ENCODE measurements around the gene PARD6G.

PARD6G gene

DNA sequence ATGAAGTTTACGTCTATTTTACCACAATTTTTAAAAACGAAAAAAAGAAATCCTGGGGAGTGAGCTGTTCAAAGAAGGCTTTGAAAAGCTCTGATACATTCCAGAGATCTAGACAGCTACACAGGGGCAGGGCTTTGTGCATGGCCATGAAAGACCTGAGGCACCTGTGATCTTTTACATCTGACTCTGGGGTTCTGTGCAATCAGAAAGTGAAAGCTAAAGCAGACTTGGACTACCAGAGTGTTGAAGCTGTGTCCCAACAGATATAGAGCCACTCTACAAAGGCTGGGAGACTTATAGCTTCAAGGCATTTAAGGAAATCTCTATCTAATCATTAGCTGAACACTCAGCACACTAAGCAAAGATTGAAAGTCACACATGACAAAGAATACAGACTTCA, 34.1 kb downstream of the PARD6G start:
- no peak for DNase-seq (ENCODE audit: low read depth in 2 of 2)

DNA sequence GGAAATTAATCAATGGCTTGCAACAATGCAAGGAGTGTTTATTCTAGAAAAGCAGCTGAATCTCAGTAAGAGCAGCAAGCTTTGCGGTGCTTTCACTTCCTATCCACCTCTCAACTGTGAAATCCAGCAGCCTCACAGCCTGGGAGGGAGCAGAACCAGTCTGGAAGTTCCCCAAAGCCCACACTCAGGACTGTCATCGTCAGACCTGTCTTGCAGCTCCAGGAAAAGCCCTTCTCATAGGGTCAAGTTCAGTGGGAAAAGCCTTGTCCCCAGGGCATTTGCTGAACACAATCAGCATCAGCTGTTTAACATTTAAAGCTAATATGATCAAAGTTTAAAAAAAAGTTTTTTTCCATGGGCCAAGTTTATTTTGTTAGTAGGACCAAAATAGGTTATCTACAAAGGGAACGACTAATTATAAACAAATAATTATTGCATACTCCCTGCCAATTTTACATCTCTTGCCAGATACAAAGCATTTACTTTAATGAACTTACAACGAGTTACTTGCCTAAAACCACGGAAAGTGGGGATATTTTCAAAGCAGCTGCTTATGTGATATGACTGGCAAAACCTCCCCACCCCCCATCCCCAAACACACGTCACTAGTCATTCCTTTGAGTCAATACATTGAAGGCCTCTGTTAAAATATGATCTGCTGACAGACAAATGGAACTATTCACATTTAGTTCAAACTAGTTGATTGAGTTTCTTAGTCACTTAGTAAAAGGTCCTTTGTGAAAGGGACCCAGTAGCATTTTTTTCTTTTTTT, 36.8 kb downstream of the PARD6G start:
- DNase-seq (ENCODE audit: low read depth in 2 of 2), result no peak

DNA sequence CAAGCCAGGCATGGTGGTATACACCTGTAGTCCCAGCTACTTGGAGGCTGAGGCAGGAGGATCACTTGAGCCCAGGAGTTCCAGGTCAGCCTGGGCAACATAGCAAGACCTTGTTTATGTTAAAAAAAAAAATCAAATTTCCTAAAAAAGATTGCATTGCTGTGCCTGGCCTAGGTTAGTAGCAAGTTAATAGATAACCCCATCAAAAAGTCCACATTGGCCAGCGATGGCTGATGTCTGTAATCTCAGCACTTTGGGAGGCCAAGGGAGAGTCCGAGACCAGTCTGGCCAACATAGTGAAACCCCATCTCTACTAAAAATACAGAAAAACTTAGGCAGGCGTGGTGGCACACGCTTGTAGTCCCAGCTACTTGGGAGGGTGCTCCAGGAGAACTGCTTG, 38.7 kb downstream of the PARD6G start:
- no peak for DNase-seq (ENCODE audit: low read depth in 2 of 2)

DNA sequence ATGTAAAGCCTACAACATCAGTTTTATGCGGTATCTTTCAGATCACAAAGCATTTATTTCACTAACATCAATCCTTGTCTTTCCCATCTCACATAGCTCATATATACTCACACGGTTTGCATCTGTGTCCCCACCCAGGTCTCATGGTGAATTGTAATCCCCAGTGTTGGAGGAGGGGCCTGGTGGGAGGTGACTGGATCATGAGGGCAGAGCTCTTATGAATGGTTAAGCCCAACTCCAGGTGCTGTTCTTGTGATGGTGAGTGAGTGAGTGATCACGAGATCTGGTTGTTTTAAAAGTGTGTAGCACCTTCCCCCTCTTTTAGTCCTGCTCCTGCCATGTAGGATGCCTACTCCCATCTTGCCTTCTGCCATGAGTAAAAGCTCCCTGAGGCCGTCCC, 42.0 kb downstream of the PARD6G start:
- DNase-seq (ENCODE audit: low read depth in 2 of 2), result no peak

DNA sequence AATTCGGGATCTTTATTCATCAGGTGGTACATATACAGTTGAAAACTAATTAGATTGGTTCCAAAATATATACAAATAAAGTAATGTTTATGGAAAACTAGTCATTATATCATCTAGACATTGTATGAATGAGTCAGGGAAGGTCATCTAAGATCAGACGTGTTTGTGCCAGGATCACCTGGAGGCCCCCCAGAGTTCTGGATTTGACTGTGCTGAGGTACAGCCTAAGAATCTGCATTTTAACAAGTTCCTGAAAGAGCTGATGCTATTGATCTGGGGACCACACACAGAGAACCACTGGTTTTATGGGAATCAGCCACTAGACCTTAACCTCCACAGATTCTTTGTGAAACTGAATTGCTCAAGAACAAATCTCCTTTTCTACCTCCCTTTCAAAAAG, 43.2 kb downstream of the PARD6G start:
- no peak for DNase-seq (ENCODE audit: low read depth in 2 of 2)

DNA sequence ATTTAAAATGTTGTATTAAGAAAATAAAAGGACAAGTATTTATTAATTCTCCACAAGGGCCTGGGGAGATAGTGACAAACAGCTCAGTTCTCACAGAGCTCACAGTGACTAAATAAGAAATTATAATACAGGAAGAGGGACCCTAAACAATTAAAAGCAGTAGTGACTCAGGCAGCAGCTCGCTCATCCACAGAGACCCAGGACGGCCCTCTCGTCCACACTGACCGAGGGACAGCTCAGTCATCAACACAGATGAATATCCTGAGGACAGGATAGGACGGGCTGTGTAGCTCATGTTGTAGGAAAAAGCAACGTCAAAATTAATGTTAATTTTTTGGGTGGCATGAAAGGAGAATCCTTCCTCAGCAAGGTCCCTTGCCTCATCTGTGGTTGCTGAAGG, 44.1 kb downstream of the PARD6G start:
- DNase-seq (ENCODE audit: low read depth in 2 of 2), result no peak

DNA sequence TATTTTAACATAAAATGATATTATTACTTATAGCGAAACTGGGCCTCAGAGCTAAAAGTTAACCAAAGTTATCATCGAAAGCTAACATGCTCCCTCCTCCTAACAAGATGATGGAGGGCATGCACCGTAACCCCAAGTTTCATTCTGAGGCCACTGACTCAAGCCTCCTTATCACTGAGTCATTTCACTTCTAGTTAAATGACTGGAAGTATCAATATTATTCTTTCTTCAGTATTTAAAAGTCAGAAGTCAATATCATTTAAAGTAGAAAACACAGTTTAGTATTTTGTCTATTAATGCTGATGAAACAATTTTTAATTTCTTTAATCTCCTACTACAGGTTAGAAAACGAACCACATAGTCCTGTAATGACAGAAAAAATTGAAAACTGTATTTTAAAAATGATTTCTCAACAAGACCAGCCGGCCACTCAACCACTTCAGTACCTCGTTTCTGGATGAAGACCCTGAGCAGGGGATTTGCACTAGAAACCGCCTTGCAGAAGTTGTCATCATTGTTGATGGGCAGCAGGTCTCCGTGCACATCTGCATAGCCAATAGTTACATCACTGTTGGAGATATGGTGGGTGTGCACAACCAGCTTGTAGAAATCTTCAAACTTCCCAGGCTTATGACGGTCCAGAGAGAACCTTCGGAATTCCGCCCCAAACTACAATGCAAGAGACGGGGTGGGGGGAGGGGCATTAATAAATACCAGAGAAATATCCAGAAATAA, 44.9 kb downstream of the PARD6G start:
- peak; percentile 45 to 55 for DNase-seq (ENCODE audit: low read depth in 2 of 2)

DNA sequence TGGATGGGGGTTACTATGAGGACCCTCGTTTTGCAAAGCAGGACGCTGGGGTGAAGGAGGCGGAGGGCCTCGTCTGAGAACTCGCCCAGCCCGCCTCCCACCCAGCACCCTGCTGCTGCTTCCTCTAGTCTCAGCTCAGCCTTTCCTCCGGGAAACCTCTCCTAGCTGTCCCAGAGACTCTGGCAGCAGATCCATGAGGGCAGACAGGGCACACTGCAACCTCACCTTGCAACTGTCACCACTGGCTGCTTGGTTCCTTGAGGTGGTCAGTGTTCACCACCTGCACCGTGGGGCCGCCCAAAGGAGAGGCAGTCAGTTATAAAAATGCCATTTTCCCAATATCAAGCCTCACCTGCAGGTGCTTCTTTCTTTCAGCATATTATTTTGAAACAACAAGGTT, 45.6 kb downstream of the PARD6G start:
- no peak for DNase-seq (ENCODE audit: low read depth in 2 of 2)

DNA sequence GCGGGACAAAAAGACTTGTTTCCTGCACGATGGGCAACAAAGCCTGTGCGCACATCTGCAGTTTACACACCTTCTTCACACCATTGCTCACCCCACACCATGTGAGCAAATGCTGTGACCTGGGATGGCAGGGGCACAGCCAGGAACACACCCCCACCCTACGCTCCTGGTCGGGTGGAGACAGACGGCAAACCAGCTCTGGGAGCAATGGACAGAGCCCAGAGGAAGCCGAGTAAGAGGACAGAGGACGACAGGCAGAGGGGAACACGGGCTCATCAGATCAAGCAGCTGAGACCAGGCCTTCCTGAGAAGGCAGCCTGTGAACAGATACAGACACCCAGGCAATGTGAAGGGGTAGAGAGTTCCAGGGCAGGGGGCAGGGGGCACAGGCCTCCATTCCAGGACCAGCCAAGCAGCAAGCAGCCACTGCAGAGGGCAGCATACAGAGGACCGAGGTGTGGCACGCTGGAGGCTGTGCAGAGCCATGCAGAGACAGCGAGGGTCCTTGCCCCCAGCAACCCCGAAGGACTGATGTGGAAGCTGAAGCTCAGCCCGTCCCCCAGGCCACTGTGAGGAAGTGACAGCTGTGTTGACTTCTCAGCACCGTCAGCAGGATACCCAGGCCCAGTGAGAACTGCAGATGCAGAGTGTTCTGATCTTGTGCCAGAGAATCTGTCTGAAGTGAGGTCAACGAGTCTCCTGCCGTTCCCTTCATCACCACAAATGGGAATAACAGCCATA, 46.2 kb downstream of the PARD6G start:
- DNase-seq (ENCODE audit: low read depth in 2 of 2), result no peak

DNA sequence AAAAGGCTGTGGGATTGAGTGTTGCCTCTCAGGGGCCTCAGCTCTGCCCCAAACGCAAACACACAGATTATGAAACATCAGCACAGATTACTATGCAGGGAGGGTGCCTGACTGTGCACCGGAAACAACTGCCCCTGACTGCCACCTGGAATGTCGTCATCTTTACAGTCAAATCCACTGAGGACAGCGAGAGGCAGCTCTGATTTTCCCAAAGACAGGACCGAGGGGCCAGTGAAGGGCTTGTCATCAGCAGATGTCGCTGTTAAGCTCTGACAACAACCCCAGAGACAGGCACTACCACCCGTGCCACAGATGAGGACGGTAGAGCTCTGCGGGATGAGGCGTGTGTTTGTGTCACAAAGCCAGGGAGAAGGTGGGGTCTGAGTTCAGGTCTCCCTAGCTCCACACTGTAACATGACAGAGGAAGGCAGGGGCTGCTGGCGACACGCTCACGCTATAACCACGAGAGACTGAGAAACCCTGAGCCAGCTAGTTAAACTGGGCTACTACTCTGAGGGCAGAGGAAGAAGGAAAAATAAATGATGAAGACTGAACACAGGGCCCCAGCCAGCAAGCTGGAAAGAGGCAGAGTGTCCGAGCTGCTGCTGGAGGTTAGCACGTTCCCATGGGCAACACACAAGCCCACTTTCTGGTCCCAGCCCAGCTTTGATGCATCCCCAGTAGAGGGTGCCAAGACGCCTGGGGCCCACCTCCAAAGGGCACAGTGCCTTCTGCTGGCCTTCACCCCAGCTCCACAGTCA, 47.0 kb downstream of the PARD6G start:
- DNase-seq (ENCODE audit: low read depth in 2 of 2), result no peak

DNA sequence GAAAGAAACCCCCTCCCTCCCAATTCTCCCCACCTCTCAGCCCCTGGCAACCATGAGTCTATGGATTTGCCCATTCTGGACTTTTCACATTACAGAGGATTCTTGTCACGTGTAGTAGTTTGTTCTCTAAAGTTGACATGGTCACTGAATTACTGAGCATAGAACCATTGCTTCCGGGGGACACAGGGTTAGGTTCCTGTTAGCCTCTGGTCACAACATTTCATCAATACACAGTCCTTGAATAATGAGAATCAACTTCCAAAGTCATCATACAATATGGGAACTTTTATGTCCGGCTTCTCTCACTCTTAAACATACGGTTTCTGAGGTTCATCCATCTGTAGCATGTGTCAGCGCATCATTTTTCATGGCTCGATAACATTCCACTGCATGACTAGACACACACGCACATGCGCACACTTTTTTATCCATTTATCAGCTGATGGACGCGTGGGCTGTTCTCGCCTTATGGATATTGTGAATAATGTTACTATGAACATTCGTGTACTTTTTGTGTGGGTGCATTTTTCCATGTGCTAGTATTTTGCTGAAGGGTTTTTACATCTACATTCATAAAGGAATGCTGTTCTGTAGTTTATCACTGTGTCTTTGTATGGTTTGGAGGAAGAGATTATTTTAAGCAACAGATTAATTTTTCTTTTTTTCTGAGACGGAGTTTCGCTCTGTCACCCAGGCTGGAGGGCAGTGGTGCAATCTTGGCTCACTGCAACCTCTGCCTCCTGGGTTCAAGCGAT, 48.1 kb downstream of the PARD6G start:
- no peak for DNase-seq (ENCODE audit: low read depth in 2 of 2)

DNA sequence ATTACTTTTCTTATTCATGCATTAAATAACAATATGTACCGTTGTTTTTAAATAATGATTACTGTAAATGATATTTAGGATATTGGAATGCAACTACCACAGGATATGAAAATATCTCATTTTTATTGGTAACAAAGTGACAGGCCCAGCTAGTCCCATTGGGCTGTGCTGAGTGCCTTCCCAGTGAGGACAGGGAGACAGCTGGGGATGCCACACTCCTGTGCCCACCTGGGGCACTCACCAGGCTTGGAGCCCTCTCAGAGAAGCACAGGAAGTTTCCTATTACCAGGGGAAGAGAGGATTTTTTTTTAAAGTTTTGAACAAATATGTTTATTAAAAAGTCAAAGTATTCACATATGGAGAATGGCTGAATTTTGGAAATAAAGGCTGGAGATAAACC, 48.9 kb downstream of the PARD6G start:
- no peak for DNase-seq (ENCODE audit: low read depth in 2 of 2)

DNA sequence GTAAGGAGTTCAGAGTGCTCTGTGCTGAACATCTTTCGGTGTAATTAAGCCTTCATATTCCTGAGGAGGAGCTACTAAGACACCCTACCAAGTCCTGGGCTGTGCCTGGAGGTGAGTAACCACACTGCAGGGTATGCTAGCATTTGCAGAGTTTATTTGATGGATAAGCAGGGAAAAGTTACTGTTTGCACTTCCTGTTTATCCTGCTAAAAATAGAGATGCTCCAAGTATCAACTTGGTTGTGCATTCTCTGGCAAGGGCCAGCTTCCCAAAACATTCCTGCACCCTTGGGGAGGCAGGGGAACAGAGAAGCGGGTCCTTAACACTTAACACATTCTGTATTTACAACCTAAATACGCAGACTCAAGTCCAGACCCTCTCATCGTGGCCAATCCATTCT, 49.8 kb downstream of the PARD6G start:
- no peak for DNase-seq (ENCODE audit: low read depth in 2 of 2)

DNA sequence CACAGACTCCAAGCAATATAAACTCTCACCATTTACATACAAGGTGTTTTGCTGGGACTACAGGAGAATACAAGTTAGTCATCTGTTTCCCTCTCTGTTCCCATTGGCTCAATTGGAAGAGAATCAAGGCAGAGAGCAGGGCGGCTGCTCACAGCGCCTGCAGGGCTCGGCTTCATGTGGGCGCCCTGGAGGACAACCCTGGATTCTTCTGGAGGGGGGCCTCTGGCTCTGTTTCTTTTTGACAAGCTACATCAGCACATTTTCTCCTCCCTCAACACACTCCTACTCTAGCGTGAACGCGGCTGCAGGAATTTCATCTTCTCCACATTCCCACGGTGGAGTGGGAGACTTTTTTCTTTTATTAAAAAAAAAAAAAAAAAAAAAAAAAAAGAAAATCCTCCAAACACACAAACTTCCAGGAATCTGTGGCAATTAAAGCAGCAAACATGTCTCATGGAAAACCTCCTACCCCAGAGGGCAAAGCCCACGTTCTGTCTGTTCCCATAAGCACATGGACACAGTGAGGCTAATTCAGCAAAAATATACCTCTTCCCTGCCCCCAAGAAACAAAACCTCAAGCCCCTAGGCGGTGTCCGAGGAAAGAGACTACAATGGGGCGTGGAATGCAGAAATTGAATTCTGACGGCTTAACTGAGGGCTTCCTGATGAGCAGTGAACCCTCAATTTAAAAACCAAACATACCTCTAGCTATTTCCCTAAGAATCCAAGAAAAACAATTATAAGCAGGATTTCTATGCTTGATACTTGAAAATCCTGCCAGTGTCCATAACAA, 50.6 kb downstream of the PARD6G start:
- DNase-seq (ENCODE audit: low read depth in 2 of 2), result no peak

DNA sequence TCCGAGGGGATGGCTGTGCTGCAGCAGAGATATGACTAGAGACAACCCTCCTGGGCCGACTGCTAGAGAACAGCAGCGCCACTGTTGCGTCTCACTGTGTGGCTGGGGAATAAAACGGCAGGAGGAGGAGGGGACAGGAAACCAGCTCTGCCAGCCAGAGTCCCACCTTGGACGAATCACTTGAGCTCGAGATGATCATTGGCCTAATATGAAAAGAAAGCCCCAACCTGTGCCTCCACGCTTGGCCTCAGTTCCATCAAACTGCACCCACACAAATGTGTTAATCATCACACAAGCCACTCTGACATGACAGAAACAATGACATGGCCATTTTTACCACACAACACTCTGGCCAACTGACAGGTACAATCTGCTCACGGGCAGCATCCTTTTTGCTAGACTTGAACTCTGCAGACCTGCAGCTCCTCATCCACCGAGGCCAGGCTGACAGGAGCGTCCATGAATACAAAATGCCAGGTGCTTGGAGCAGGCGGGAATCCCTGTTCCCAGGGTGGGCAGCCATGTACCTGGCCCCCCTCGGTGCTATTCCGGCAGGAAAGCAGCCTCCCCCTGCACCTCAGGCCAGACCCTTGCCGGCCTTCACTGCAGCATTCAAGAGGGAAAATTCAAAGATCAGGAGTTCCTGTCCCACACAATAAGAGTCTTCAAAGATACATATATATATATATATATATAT, 52.3 kb downstream of the PARD6G start:
- DNase-seq (ENCODE audit: low read depth in 2 of 2), result no peak

DNA sequence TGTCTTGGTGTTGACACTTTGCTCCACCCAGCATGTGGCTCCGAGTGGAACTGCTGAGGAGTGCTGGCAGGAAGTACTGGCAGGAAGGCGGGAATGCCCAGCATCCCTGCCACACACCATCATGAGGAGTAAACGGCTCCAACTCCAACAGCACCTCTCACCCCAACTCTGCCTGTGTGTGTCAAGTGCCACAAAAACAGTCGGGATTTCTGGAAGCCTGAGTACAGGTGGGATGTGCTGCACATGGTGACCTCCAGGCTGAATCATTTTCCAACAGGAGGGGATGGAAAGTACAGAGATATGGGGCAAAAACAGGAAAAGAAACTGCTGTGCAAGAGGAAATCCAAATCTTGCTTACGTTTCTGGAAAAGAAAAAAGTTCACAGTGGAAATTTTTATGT, 53.6 kb downstream of the PARD6G start:
- no peak for DNase-seq (ENCODE audit: low read depth in 2 of 2)

DNA sequence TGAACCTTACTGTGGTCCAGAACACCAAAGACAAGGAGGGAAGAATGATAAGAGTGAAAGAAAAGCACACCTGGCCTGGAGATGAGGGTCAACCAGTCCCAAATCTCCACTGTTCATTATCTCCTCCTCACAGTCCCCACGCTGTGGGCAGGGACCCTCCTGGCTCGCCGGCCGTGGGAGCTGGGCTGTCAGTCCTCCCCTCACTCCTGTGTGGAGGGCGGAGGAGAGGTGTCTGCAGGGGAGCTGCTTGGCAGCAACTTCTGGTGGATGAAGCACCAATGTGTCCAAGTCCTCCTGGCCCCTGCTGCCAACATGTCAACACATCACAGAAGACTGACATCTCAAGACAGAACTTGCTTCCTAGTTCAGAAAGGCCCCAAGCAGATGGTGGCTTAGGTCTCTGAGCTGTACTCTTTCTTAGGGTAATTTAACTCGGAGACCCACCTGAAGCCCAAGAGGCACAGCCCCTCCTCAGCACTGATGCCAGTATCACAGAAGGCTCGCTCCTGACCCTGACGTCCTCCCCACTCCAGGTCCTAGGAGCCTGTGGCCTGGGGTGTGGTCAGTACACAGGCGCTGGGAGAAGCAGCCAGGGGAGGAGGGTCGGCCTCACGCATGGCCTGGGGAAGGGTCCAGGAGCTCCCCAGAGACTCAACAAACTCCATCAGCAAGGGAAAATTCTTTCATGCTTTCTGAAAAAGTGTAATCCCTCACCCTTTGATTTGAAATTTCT, 54.5 kb downstream of the PARD6G start:
- no peak for DNase-seq (ENCODE audit: low read depth in 2 of 2)

DNA sequence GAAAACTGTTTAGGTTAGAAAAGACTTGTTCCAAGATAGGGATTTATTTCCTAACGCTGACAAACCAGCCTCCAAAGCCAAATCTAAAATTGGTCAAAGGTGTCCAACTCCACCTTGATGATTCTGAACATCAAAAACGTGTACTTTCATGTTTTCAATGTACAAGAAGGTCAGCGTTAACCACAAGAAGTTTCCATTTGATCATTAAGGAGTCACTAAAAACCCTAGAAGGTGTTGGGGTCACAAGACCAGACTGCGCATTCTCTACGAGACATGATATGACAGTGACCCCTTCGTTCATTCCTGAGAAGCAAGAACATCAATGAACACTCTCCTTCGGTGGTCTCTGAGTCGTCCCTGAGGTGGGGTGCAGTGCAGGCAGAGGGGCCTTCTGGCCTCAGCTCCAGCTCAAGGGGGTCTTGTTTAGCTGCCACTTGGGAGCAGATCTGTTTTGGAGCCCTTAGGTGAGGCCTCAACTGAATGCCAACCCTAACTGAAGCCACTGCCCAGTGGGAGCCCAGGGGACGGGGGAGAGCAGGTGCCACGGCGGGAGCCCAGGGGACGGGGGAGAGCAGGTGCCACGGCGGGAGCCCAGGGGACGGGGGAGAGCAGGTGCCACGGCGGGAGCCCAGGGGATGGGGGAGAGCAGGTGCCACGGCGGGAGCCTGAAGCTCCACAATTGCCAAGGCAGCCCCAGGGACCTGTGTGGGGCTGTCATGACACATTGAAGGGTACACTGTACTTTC, 55.2 kb downstream of the PARD6G start:
- no peak for DNase-seq (ENCODE audit: low read depth in 2 of 2)
